Measurements from ENCODE around the gene TMEM132C. TPM values are rescaled to one million over a fixed set of nuclear protein-coding genes. Genes with fewer than 3 reads are reported as not detected.

The TMEM132C gene
- total RNA-seq, 3 donors from 2014 or later (not counting 1 experiment from before 2014, with no cell fraction given), result 0.08 to 0.41 TPM; not detected in 1

GRCh38 chr12:128694445-128694844, 427.5 kb downstream of the TMEM132C start:
- 93% methylated on average over 4 of the region's 4 CpGs for WGBS (ENCODE audit: insufficient coverage)
- H3K27me3 ChIP-seq (ENCODE audit: control insufficient read depth, insufficient read depth, low read length), result no peaks in the 10 kb centered on the region
- no peaks in the 10 kb centered on the region for H3K36me3 ChIP-seq (ENCODE audit: control insufficient read depth, insufficient read depth, low read length)
- ATAC-seq (no peak), DNase-seq (no peak)
- intact Hi-C loops (cut with micrococcal nuclease), result loop anchor here (10.0 kb wide), 1 partner anchor 50 kb away; no protein-coding TSS in a partner anchor
- peaks cover 33% of the 10 kb centered on the region for H3K4me1 ChIP-seq (ENCODE audit: control insufficient read depth, insufficient read depth, low read length)
- no peaks in the 10 kb centered on the region for H3K36me3 Mint-ChIP-seq
- no peaks in the 10 kb centered on the region for H3K9me3 ChIP-seq (ENCODE audit: control insufficient read depth, insufficient read depth, low read length)
- H3K27ac ChIP-seq (ENCODE audit: low read length), result no peak overlapping the region
- no peaks in the 10 kb centered on the region for H3K9me3 Mint-ChIP-seq
- no peak for TF ChIP-seq CTCF (IDR thresholded peaks at IDR 0.05)
- no peaks in the 10 kb centered on the region for H3K27me3 Mint-ChIP-seq (ENCODE audit: low read depth in 2 of 2)
- H3K4me3 Mint-ChIP-seq, result no peak overlapping the region
- H3K4me3 ChIP-seq (ENCODE audit: low read length), result no peak overlapping the region
- peaks cover 25 to 30% of the 10 kb centered on the region in 2 donors for H3K4me1 Mint-ChIP-seq
- H3K27ac Mint-ChIP-seq, result peak overlapping the region in 1 of 2 donors; percentile 47

GRCh38 chr12:128695697-128696096, 428.7 kb downstream of the TMEM132C start:
- 95% methylated on average over 22 of the region's 22 CpGs for WGBS (ENCODE audit: insufficient coverage)
- no peaks in the 10 kb centered on the region for H3K36me3 Mint-ChIP-seq
- H3K4me3 ChIP-seq (ENCODE audit: low read length), result no peak overlapping the region
- H3K4me1 ChIP-seq (ENCODE audit: control insufficient read depth, insufficient read depth, low read length), result peaks cover 33% of the 10 kb centered on the region
- H3K4me1 Mint-ChIP-seq, result peaks cover 37 to 40% of the 10 kb centered on the region in 2 donors
- H3K9me3 ChIP-seq (ENCODE audit: control insufficient read depth, insufficient read depth, low read length), result no peaks in the 10 kb centered on the region
- no peaks in the 10 kb centered on the region for H3K27me3 Mint-ChIP-seq (ENCODE audit: low read depth in 2 of 2)
- no peak for TF ChIP-seq CTCF (IDR thresholded peaks at IDR 0.05)
- no peak overlapping the region for H3K27ac Mint-ChIP-seq
- no peaks in the 10 kb centered on the region for H3K36me3 ChIP-seq (ENCODE audit: control insufficient read depth, insufficient read depth, low read length)
- no peak for ATAC-seq
- intact Hi-C loops (cut with micrococcal nuclease), result loop anchor here (10.0 kb wide), 1 partner anchor 49 kb away; no protein-coding TSS in a partner anchor
- H3K27ac ChIP-seq (ENCODE audit: low read length), result no peak overlapping the region
- no peaks in the 10 kb centered on the region for H3K9me3 Mint-ChIP-seq
- DNase-seq, result no peak
- no peaks in the 10 kb centered on the region for H3K27me3 ChIP-seq (ENCODE audit: control insufficient read depth, insufficient read depth, low read length)
- H3K4me3 Mint-ChIP-seq, result no peak overlapping the region

- peak overlapping the region; percentile 7 for H3K4me3 Mint-ChIP-seq
- intact Hi-C loops (cut with micrococcal nuclease), result loop anchor here (10.0 kb wide), 1 partner anchor 46 kb away; no protein-coding TSS in a partner anchor
- no peak for DNase-seq
- H3K4me1 Mint-ChIP-seq, result peaks cover 60 to 61% of the 10 kb centered on the region in 2 donors
- H3K4me1 ChIP-seq (ENCODE audit: control insufficient read depth, insufficient read depth, low read length), result peaks cover 28% of the 10 kb centered on the region
- H3K36me3 Mint-ChIP-seq, result no peaks in the 10 kb centered on the region
- no peaks in the 10 kb centered on the region for H3K9me3 Mint-ChIP-seq
- no peaks in the 10 kb centered on the region for H3K9me3 ChIP-seq (ENCODE audit: control insufficient read depth, insufficient read depth, low read length)
- no peak for TF ChIP-seq CTCF (IDR thresholded peaks at IDR 0.05)
- H3K27me3 Mint-ChIP-seq (ENCODE audit: low read depth in 2 of 2), result no peaks in the 10 kb centered on the region
- no peak overlapping the region for H3K4me3 ChIP-seq (ENCODE audit: low read length)
- H3K27me3 ChIP-seq (ENCODE audit: control insufficient read depth, insufficient read depth, low read length), result no peaks in the 10 kb centered on the region
- H3K27ac ChIP-seq (ENCODE audit: low read length), result no peak overlapping the region
- H3K27ac Mint-ChIP-seq, result peak overlapping the region; percentile 24 to 38
- WGBS (ENCODE audit: insufficient coverage), result 65% methylated on average over 9 of the region's 12 CpGs
- H3K36me3 ChIP-seq (ENCODE audit: control insufficient read depth, insufficient read depth, low read length), result no peaks in the 10 kb centered on the region
- ATAC-seq, result peak; percentile 49 to 80 (median 65)
Observed at GRCh38 chr12:128698301-128698972, 431.5 kb downstream of the TMEM132C start.

Data from natural killer cell (primary cell).